Esophagus muscularis mucosa (tissue), 4 donors: Measurements from ENCODE around the gene CACNA2D2. TPM values are rescaled to one million over a fixed set of nuclear protein-coding genes. Genes with fewer than 3 reads are reported as not detected.

ENCODE experiments used
- DNase-seq: peaks from one replicate; pipeline ENCODE4 v3.0.0-alpha.2; 2017; ENCODE audit errors: extremely low spot score
- H3K27ac ChIP-seq, 4 donors: fragments of 200-600 bp; sonication (generic); replicated peaks in 1 of 4; 1 replicate in 3 of 4; 2 replicates in 1 of 4; pipeline ENCODE4 v1.5.1; 2016 to 2019; ENCODE audit warnings: mild to moderate bottlenecking in 1 of 4
- H3K27me3 ChIP-seq, 4 donors: fragments of 200-600 bp; sonication (generic); one replicate each; pipeline versions ENCODE4 v1.5.1 to v1.6.0; 2016 to 2019
- H3K36me3 ChIP-seq, 4 donors: fragments of 200-600 bp; sonication (generic); one replicate each; pipeline ENCODE4 v1.5.1; 2016 to 2019
- H3K4me1 ChIP-seq, 4 donors: fragments of 200-600 bp; sonication (generic); one replicate each; pipeline ENCODE4 v1.5.1; 2016 to 2019
- H3K4me3 ChIP-seq, 4 donors: fragments of 200-600 bp; sonication (generic); 1 replicate in 2 of 4; 2 replicates in 2 of 4; pipeline ENCODE4 v1.5.1; 2016 to 2019; ENCODE audit warnings: mild to moderate bottlenecking in 4 of 4, moderate library complexity in 1 of 4
- H3K9me3 ChIP-seq, 4 donors: fragments of 200-600 bp; sonication (generic); 1 replicate in 3 of 4; 2 replicates in 1 of 4; pipeline ENCODE4 v1.5.1; 2016 to 2019
- CTCF ChIP-seq, 3 experiments: fragments of 200-600 bp in 2 of 3; fragments of 450-650 bp in 1 of 3; sonication (generic) in 2 of 3; IDR thresholded peaks; one replicate each; pipeline ENCODE4 v1.5.1; 2017 to 2019; ENCODE audit warnings: antibody characterized with exemption in 3 of 3, mild to moderate bottlenecking in 2 of 3, moderate library complexity in 1 of 3
- EP300 ChIP-seq: sonication (generic); formaldehyde crosslinking; IDR thresholded peaks from one replicate; pipeline ENCODE4 v1.6.1; 2017; ENCODE audit warnings: antibody characterized with exemption
- POLR2A ChIP-seq: fragments of 450-650 bp; IDR thresholded peaks from one replicate; pipeline ENCODE4 v1.6.1; 2017; ENCODE audit warnings: antibody characterized with exemption, moderate library complexity, mild to moderate bottlenecking, low read depth
- POLR2AphosphoS5 ChIP-seq, 2 donors: sonication (generic); formaldehyde crosslinking; IDR thresholded peaks; one replicate each; pipeline ENCODE4 v1.6.1; 2017; ENCODE audit warnings: antibody characterized with exemption in 2 of 2
- WGBS: methylation state at CpG from one replicate; pipeline ENCODE4 v1.1.5; 2018; 5-methylcytosine and 5-hydroxymethylcytosine counted together
- intact Hi-C: fragments of 100-400 bp; cut with DNase I; formaldehyde crosslinking; loops from one replicate; pipeline ENCODE4 v1.15.1; 2023
- total RNA-seq, 4 donors: library from RNA; depleted of rRNA; stranded (reverse); fragments of >200 nt; gene quantifications; one replicate each; pipeline versions ENCODE4 v1.1.0 to v1.2.1, GENCODE V29; 2016

The CACNA2D2 gene
- total RNA-seq, 4 donors from 2014 or later = 0.84 to 2.8 (median 1.1) TPM

- H3K9me3 ChIP-seq = no peaks in the 10 kb centered on the region
- intact Hi-C loops = no loop called here
- TF ChIP-seq CTCF (IDR thresholded peaks at IDR 0.05) (no peak), POLR2A (no peak), POLR2AphosphoS5 (IDR thresholded peaks at IDR 0.05) (no peak), EP300 (no peak)
- H3K36me3 ChIP-seq = no peaks in the 10 kb centered on the region
- WGBS = 78% methylated on average over 10 of the region's 10 CpGs
- H3K4me3 ChIP-seq = no peak overlapping the region
- no peaks in the 10 kb centered on the region for H3K27me3 ChIP-seq
- H3K27ac ChIP-seq = peak overlapping the region in 2 of 4 donors; percentile 44 to 47
- H3K4me1 ChIP-seq = peaks cover 3 to 38% (median 27%) of the 10 kb centered on the region in 4 donors
- DNase-seq = no peak
These were observed 48.9 kb downstream of the CACNA2D2 start for GRCh38 chr3:50454481-50455070.

- Histone ChIP-seq H3K27me3 (no peaks in the 10 kb centered on the region), H3K9me3 (no peaks in the 10 kb centered on the region), H3K4me1 (peaks cover 3 to 38% (median 27%) of the 10 kb centered on the region in 4 donors), H3K4me3 (no peak overlapping the region), H3K36me3 (no peaks in the 10 kb centered on the region), H3K27ac (no peak overlapping the region)
- DNase-seq = no peak
- TF ChIP-seq EP300 = no peak
- TF ChIP-seq POLR2AphosphoS5 (IDR thresholded peaks at IDR 0.05) = no peak
- no peak for TF ChIP-seq POLR2A
- TF ChIP-seq CTCF (IDR thresholded peaks at IDR 0.05) = no peak
- intact Hi-C loops = no loop called here
- WGBS = 88% methylated on average over 10 of the region's 13 CpGs
These were observed 49.5 kb downstream of the CACNA2D2 start for GRCh38 chr3:50453907-50454306.

DNA sequence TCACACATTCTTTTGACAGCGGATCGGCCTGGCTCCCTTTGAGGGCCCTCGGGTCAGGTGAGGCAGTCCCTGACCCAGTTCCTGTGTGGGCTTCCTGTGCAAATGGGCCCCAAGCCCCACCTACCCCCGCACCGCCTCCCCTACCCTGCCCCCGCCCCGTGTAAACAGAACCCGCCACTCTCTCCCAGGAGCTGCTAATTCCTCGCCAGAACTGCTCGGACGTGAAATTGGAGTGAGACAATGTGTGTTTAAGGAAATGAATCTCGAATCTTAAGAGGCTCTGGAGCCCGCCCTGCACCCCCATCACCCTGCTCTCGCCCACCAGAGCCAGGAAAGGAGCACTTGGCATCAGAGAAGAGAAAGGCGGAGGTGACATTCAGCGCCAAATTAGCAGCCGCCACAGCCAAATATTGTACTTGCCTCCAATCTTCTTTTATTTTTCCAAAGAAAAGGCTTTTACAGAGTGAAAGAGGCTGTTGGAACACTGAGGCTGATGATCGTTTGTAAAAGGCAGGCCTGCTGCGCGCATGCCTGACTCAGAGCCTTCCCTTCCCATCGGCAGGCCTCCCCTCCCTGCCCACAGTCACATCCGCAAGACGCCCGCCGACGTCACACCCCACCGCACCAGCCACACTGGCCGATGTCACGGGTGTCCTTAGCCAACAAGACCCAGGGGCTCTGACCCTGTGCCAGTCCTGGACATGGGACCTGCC, 53.1 kb downstream of the CACNA2D2 start:
- peak; percentile 94 for DNase-seq
- peak overlapping the region; percentile 20 to 31 (median 28) for H3K4me3 ChIP-seq
- intact Hi-C loops = no loop called here
- peak overlapping the region; percentile 23 to 65 (median 46) for H3K27ac ChIP-seq
- no peaks in the 10 kb centered on the region for H3K36me3 ChIP-seq
- 52% methylated on average over 21 of the region's 29 CpGs for WGBS
- H3K27me3 ChIP-seq = no peaks in the 10 kb centered on the region
- no peaks in the 10 kb centered on the region for H3K9me3 ChIP-seq
- H3K4me1 ChIP-seq = peaks cover 3 to 25% (median 18%) of the 10 kb centered on the region in 4 donors
- TF ChIP-seq EP300 = no peak
- peak in 1 of 2 donors; percentile 25 for TF ChIP-seq POLR2AphosphoS5 (IDR thresholded peaks at IDR 0.05)
- TF ChIP-seq CTCF (IDR thresholded peaks at IDR 0.05) = no peak
- TF ChIP-seq POLR2A = no peak

DNA sequence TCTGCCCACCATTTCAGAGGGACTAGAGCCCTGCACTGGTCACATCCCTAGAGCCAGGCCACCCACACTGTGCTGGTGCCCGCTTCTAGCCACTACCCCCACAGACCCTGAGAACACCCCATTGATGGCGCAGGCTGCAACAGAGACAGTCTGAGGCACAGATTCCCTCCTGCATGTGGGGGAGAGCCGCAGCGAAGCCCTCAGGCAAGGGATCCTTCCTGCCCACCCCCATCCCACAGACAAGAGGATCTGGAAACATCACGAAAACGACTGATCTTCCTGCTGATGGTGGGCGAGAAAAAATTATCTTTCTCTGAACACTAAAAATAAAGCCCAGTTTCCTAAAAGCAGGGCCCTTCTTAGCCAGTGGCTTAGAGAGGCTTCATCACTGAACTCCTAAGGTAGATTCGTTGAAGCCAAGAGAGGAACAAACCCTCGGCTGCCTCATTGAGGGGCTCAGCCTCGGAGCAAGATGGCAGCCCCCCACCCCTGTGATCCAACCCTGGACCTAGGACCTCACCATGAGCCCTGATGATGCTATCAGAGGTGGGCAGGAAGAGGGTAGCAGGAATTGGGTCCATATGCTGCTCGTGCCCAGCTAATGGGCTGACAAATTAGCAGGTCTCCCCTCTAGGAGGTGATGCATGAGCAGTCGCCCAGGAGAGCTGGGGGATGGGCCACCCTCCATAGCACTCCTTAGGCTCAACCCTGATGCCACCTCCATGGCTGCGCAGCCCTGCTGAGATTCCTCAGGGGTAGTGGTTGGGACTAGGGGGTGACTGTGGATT, 54.5 kb downstream of the CACNA2D2 start:
- no peak overlapping the region for H3K27ac ChIP-seq

More for the DNA sequence above, 54.5 kb downstream of the CACNA2D2 start:
- WGBS = 91% methylated on average over 13 of the region's 13 CpGs
- Histone ChIP-seq H3K4me1 (peaks cover 0 to 11% (median 4%) of the 10 kb centered on the region in 4 donors), H3K9me3 (no peaks in the 10 kb centered on the region), H3K27me3 (no peaks in the 10 kb centered on the region), H3K36me3 (no peaks in the 10 kb centered on the region), H3K4me3 (no peak overlapping the region)
- intact Hi-C loops = no loop called here
- TF ChIP-seq EP300 = no peak
- TF ChIP-seq POLR2AphosphoS5 (IDR thresholded peaks at IDR 0.05) = no peak
- no peak for TF ChIP-seq POLR2A
- TF ChIP-seq CTCF (IDR thresholded peaks at IDR 0.05) = no peak
- DNase-seq = no peak
